Breast epithelium (tissue), 3 donors: ENCODE data around the gene ATP8B1.

Source experiments
- POLR2A ChIP-seq: fragments of 450-650 bp; IDR thresholded peaks from one replicate; pipeline ENCODE4 v1.6.1; 2016; ENCODE audit warnings: antibody characterized with exemption, mild to moderate bottlenecking, moderate library complexity
- TF ChIP-seq, protein P1 (sequence below), 3 donors: fragments of 450-650 bp; IDR thresholded peaks; one replicate each; pipeline ENCODE4 v1.5.1; 2016 to 2017; ENCODE audit warnings: antibody characterized with exemption in 3 of 3, mild to moderate bottlenecking in 3 of 3, moderate library complexity in 3 of 3

DNA sequence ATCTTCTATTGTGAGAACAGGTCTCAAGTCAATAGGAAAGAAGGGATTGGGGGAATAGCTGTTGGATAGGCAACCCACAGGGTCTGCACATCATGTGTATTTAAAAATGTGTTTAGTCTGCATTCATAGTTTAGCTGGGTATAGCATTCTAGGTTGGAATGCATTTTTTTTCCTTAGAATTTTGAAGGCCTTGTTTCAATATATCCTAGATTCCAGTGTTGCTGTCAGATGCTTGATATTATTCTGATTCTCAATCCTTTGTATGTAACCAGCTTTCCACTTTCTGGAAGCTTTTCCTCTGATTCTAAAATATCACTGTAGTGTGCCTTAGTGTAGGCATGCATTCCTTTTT, 9.0 kb upstream of the ATP8B1 start:
- TF ChIP-seq POLR2A, result no peak
- TF ChIP-seq, protein P1, sequence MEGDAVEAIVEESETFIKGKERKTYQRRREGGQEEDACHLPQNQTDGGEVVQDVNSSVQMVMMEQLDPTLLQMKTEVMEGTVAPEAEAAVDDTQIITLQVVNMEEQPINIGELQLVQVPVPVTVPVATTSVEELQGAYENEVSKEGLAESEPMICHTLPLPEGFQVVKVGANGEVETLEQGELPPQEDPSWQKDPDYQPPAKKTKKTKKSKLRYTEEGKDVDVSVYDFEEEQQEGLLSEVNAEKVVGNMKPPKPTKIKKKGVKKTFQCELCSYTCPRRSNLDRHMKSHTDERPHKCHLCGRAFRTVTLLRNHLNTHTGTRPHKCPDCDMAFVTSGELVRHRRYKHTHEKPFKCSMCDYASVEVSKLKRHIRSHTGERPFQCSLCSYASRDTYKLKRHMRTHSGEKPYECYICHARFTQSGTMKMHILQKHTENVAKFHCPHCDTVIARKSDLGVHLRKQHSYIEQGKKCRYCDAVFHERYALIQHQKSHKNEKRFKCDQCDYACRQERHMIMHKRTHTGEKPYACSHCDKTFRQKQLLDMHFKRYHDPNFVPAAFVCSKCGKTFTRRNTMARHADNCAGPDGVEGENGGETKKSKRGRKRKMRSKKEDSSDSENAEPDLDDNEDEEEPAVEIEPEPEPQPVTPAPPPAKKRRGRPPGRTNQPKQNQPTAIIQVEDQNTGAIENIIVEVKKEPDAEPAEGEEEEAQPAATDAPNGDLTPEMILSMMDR (IDR thresholded peaks at IDR 0.05), result no peak
